Endothelial cell of umbilical vein (primary cell): ENCODE data around the gene MIX23.

ENCODE experiments used
- CTCF ChIP-seq, 2 donors: IDR thresholded peaks; 1 replicate in 1 of 2; 2 replicates in 1 of 2; pipeline ENCODE4 v1.5.1; 2011; ENCODE audit warnings: low read length in 2 of 2, mild to moderate bottlenecking in 2 of 2, moderate library complexity in 2 of 2, control low read depth in 1 of 2, inconsistent platforms in 1 of 2, low read depth in 1 of 2; ENCODE audit not compliant: insufficient read depth in 1 of 2; ENCODE audit errors: extremely low read depth in 1 of 2
- EZH2 ChIP-seq: IDR thresholded peaks from 2 replicates; pipeline ENCODE4 v1.6.1; 2012; ENCODE audit warnings: borderline replicate concordance, low read depth, mild to moderate bottlenecking, moderate library complexity, low read length, inconsistent platforms; ENCODE audit not compliant: severe bottlenecking
- JUN ChIP-seq: IDR thresholded peaks from 2 replicates; pipeline ENCODE4 v1.6.1; 2011; ENCODE audit warnings: borderline replicate concordance, low read depth; ENCODE audit not compliant: insufficient read length, insufficient read depth
- MYC ChIP-seq: IDR thresholded peaks from one replicate; pipeline ENCODE4 v1.6.1; 2011; ENCODE audit warnings: mild to moderate bottlenecking, low read depth, low read length
- POLR2A ChIP-seq: IDR thresholded peaks from 2 replicates; pipeline ENCODE4 v1.6.1; 2012; ENCODE audit warnings: low read depth, mild to moderate bottlenecking, control low read depth, low read length
- POLR2AphosphoS5 ChIP-seq: IDR thresholded peaks from 2 replicates; pipeline ENCODE4 v1.6.1; 2012; ENCODE audit warnings: low read depth, mild to moderate bottlenecking, control low read depth, low read length, moderate library complexity; ENCODE audit not compliant: insufficient read depth
- TF ChIP-seq, protein P1 (sequence below): IDR thresholded peaks from 2 replicates; pipeline ENCODE4 v1.6.1; 2011; ENCODE audit not compliant: insufficient read depth, insufficient read length

DNA sequence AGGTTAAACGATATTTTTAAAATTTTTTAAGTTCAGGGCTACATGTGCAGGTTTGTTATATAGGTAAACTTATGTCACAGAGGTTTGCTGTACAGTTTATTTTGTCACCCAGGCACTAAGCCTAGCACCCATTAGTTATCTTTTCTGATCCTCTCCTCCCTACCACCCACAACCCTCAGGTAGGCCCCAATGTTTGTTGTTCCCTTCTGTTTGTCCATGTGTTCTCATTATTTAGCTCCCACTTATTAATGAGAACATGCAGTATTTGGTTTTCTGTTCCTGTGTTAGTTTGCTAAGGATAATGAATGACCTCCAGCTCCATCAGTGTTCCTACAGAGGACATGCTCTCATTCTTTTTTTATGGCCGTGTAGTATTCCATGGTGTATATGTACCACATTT is 15.9 kb upstream of the MIX23 start:
- no peak for TF ChIP-seq POLR2A
- no peak for TF ChIP-seq CTCF (IDR thresholded peaks at IDR 0.05; ENCODE audit: extremely low read depth in 1 of 2, insufficient read depth in 1 of 2, low read depth in 1 of 2, low read length in 2 of 2)
- TF ChIP-seq, protein P1, sequence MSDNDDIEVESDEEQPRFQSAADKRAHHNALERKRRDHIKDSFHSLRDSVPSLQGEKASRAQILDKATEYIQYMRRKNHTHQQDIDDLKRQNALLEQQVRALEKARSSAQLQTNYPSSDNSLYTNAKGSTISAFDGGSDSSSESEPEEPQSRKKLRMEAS, result no peak
- TF ChIP-seq POLR2AphosphoS5, result no peak
- no peak for TF ChIP-seq EZH2
- no peak for TF ChIP-seq JUN
- TF ChIP-seq MYC, result no peak
